Measurements from ENCODE around the gene CDK2AP2. TPM values are rescaled to one million over a fixed set of nuclear protein-coding genes. Genes with fewer than 3 reads are reported as not detected.

CDK2AP2 gene
- total RNA-seq, 1 experiment from 2014 or later, result 56.9 TPM

DNA sequence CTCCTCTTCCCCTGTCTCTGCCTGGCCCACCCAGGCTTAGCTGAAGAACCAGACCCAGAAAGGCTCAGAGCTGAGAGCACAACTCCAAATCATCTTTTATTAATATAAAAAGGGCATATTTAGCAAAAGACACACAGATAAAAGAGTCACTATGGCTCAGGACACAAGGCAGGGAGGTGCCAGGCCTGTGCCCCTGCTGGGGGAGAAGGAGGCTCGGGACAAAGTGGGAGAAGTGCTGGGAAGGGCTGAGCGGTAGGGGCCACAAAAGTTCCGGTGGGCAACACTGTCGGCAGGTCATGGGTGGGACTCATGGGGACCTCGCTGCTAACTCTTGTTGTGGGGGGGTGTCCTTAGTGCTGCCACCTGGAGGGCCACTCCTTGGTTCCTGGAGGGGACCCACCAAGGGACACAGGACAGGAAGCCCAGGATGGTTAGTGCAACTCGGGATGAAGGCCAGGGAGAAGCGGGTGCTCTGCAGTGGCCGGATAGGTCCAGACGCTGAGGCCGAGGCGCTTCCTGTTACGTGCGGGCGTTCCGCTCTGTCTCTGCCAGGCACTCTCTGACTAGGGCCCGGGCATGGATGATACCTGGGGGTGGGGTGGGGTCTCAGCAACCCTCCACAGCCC, 1.4 kb downstream of the CDK2AP2 start:
- in situ Hi-C loops (cut with HindIII; ENCODE audit: low pct_unique_long_range_greater_than_20kb, low sequenced_read_pairs), result no loop called here
- no peak for DNase-seq (ENCODE audit: low read depth)

DNA sequence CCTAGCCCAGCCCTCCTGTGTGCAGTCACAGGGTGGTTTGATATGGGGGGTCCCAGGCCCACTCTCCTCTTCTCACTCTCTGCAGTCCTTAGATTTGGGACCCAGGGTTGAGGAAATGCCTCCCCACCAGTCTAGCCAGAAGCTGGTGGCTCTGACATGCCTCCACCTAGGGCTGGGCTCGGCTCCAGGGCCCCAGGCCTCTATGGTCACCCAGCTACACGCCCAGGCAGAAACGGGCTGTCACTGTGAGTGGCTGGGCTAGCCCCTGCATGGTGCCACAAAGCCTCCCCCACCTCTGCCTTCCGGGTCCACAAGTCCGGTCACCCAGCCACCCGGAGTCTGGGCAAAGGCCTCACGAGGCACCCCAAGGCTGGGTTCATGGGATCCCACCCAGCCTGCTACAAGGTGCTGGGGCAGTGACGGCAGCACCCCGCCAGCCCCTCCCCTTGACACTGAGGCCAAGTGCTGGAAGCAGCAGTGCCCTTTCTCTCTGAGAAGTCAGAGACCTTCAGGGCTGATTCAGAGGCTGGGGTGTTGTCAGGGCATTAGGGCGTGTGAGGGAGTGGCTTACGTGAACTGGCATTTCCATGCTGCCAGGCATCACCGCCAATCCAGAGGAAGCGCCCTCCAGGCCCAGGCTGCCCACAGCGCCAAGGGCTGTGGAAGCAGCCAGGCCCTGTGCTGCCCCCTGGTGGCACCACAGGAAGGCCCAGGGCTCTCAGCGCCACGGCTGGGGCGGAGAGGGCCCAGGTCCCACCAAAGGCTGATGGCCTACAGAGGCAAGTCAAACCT, 2.2 kb downstream of the CDK2AP2 start:
- in situ Hi-C loops (cut with HindIII; ENCODE audit: low pct_unique_long_range_greater_than_20kb, low sequenced_read_pairs), result no loop called here
- peak; percentile 96 for DNase-seq (ENCODE audit: low read depth)

DNA sequence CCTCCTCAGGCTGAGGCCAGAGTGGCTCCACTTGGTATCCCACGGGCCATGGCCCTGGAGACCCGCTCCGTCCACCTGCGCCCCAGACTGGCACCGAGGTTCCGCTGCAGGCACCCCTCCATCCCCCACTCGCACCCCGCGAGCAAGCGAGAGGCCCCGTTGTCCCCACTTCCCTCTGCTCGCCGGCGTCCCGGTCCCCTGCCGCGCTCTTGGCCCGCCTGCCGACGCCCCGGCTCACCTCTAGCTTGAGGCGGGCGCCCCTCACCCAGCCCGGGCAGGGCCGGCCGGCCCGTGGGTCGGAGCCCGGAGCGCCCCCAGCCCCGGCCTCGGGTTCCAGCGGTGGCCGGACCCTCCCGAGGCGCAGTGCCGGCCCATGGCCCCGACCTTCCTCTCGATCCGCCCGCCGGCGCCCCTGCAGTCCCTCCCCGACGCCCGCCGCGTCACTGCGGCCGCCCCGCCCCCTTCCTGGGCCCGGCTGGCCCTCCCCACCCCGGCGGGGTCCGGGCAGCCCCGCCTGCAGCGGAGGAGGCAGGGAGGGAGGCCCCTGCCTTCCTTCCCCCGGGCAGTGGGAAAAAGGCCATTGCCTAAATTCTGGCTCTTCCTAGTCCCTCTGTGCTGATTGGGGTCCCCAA, 2.9 kb downstream of the CDK2AP2 start, which contains the start of gene PITPNM1:
Gene PITPNM1 (minus strand): TSS at position 414 of the 632 bp plus-strand sequence. CDS start 1,183 bp downstream, outside the sequence.
- DNase-seq (ENCODE audit: low read depth), result peak; percentile 58
- in situ Hi-C loops (cut with HindIII; ENCODE audit: low pct_unique_long_range_greater_than_20kb, low sequenced_read_pairs), result no loop called here

DNA sequence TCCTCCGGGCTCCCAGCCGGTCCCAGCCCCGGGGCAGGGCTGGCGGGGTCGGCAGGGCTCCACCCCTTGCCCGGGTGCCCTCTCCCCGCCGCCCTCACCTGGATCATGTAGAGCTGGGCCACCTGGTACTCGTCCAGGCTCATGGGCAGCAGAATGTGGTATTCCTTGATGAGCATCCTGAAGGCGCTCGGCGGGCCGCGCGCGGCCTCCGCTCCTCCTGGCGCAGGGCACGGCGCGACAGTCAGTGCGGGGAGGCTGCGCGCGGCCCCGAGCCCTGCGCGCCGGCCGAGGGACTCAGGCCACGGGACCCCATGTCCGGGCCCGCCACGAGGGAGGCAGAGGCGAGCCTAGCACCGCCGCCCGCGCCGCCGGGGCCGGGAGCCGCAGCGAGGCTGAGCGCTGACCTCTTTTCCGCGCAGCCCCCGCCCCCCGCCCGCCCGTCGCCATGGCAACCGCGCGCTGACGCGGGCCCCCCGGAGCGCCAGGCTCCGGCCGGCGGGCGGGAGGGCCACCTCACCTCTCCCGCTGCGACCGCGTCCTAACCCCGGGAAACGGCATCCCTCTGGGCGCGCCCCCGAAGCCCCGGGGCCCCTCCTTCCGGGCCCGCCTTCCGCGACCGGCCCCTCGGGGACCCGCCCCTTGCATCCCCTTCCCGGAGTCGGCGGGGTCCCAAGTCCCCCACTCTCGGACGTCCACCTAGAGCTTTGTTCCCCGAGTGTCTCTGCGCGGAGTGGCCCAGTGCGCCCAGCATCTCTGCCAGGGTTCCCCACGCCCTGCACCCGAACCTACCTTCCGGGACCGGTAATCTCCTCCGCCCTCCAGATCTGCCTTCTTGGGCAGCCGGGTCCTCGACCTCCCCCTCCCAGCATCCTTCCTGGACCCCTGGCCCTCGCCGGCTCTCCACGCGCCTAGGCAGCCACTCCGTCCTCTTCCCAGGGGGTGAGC, 3.7 kb downstream of the CDK2AP2 start:
- in situ Hi-C loops (cut with HindIII; ENCODE audit: low pct_unique_long_range_greater_than_20kb, low sequenced_read_pairs), result no loop called here
- peak; percentile 63 for DNase-seq (ENCODE audit: low read depth)

DNA sequence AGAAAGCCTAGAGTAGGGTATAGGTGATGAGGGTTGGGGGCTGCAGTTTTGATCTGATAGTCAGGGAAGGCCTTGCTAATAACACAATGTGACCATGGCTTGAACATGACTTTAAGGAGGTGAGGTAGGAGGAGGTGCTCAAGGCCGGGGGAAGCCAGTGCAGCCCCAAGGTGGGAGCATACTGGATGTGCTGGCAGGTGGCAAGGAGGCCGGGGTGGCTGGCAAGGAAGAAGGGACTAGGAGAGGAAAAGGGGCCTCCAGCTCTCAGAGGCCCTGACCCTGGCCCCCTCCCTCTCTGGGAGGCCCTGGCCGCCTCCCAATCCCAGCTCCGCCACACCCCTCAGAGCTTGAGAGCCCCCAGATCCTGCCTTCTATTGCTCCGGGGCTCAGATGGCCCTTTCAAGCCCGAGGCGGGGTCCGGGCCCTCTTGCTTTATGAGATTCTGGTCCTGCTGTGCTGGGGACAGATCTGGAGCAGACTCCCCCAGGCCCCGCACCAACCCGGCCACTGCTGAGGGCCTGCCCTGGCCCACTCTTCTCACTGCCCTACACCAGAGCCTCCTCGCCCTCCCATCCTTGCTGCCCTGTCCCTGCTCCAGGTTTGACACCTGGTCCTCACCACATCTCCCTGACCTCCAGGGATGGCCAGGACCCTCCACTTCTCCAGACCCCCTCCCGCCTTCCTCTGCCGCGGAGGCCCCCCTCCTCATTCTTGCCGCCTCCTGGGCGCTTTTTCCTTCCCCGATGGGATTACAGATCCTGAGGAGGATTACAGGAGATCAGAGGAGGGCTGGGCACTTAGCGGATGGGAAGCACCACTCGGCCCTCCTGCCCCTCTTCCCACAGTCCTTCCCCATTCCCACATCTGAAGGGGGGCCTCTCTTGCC, 4.6 kb downstream of the CDK2AP2 start:
- no peak for DNase-seq (ENCODE audit: low read depth)
- in situ Hi-C loops (cut with HindIII; ENCODE audit: low pct_unique_long_range_greater_than_20kb, low sequenced_read_pairs), result no loop called here

DNA sequence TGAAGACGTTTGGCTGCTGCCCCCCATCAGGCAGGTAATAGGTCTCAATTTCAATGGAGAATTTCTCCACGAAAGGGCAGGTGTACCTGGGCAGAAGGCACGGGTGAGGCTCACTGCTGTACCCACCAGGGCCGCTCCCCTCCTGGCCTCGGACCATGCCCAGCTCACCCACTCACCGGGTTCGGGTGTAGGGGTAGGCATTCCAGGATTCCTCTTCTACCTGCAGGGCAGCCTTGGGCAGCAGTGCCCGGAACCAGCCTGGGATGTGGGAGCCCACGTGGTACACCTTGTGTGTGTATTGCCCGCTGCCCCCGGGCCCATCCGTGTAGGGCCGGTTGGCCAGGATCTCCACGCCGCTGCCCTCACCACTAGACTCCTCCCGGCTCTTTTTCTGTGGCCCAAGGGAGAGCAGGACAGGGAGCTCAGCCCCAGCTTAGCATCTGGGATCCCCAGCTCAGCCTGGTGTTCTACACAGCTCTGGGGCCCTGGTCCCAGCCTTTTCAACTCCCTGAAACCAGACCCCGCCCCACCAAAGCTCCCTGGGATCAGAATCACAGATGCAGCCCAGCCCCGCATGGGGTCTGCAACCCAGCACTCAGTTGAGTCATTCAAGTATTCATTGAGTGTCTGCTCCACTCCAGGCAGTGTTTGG, 5.5 kb downstream of the CDK2AP2 start:
- in situ Hi-C loops (cut with HindIII; ENCODE audit: low pct_unique_long_range_greater_than_20kb, low sequenced_read_pairs), result no loop called here
- DNase-seq (ENCODE audit: low read depth), result no peak

DNA sequence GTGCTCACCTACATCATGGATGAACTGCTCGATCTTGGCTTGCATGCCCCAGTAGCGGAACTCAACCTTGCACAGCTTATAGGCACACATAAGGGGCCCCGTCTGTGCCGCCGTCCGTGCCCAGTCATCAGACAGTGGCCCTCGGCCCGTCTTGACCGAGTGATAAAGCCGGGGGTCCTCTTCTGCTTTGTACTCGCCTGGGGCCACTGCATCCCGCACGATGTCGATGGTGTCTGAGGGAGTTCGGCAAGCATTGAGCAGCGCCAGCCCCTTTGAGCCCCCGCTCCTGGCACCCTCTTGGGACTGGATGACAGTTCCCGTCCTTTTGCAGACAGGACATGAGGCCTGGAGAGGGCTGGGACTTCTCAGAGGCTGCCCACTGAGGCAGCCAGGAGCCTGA, 6.1 kb downstream of the CDK2AP2 start:
- in situ Hi-C loops (cut with HindIII; ENCODE audit: low pct_unique_long_range_greater_than_20kb, low sequenced_read_pairs), result no loop called here
- no peak for DNase-seq (ENCODE audit: low read depth)

DNA sequence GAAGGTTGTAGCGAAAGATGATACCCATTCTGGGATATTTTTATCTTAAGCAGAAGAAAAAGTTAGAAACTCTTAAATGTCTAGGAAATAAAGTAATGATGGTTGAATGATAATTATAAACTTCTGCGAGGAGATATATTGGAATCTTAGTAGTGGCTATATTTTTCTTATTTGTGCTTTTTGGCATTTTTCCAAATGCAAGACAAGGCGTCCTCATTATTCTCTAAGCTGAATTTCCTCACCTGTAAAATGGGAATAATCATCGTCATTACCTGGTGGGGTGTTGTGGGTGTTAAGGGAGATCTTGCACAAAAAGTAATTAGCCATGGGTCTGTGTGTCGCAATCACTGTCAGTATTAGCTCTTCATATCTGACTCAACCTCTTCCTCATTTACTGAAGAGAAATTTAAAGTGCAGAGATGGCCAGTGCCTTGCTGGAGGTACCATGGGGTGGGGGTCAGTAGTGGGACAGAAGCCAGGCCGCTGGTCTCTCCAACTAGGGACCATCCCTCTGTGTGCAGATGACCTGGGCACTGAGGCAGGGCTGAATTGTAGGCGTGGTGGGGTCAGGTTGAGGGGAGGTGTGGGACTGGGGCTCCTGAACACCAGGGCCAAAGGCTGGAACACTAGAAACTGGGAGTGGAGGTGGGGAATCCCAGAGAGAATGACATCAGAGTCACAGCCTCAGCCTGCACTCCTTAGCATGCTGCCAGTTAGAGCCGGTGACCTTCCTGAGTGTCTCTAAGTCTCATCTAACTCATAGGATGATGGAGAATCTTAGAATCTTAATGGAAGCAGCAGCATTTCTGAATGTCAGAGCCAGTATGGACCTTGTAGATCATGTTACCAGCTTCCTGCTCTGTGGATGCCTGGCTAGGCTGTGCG, 6.9 kb downstream of the CDK2AP2 start:
- no peak for DNase-seq (ENCODE audit: low read depth)
- in situ Hi-C loops (cut with HindIII; ENCODE audit: low pct_unique_long_range_greater_than_20kb, low sequenced_read_pairs), result no loop called here

DNA sequence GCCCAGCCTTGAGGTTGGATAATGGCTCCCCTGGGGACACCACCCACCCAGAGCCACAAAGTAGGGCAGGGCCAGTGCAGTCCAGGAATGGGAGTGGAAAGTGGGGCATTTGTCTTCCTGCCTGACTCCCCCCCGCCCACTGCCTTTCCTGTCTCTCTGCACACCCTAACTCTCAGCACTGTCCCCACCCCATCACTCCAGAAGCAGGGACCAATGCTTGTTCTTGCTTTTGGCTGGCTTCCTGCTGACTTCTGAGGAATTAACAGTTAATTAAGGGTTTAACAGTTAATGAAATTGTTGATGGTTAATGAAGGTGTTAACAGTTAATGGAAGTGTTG, 7.5 kb downstream of the CDK2AP2 start:
- in situ Hi-C loops (cut with HindIII; ENCODE audit: low pct_unique_long_range_greater_than_20kb, low sequenced_read_pairs), result no loop called here

DNA sequence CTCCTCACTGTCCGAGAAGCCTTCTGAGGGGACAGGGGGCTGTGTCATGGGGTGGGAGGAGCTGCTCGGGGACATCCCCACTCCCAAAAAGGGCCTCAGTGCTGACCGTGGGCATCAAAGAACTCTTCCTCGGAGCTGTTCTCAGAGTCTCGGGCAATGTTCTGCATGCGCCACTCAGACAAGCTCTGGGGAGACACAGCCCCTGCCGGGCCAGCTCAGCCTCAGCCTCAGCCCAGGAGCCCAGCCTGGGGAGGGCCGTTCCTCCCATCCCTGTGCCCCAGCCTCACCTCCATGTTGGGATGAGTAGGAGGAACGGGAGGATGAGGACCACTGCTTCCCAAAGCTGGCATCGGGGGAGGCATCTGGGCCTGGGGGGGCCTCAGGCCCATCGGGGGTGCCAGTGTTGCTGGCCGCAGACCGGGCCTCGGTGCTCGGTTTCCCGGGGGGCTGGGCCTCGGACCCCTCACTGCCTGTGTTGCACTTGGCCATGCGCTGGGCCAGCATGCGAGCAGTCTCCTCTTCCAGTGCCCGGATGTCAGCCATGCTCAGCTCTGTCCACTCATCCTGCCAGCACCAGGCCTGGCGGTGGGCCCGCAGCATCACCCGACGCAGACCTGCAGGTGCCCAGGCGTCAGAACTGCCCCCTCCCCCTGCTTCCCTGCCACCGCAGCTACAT, 8.0 kb downstream of the CDK2AP2 start:
- DNase-seq (ENCODE audit: low read depth), result no peak
- in situ Hi-C loops (cut with HindIII; ENCODE audit: low pct_unique_long_range_greater_than_20kb, low sequenced_read_pairs), result no loop called here

More for the DNA sequence above, 7.5 kb downstream of the CDK2AP2 start:
- no peak for DNase-seq (ENCODE audit: low read depth)

DNA sequence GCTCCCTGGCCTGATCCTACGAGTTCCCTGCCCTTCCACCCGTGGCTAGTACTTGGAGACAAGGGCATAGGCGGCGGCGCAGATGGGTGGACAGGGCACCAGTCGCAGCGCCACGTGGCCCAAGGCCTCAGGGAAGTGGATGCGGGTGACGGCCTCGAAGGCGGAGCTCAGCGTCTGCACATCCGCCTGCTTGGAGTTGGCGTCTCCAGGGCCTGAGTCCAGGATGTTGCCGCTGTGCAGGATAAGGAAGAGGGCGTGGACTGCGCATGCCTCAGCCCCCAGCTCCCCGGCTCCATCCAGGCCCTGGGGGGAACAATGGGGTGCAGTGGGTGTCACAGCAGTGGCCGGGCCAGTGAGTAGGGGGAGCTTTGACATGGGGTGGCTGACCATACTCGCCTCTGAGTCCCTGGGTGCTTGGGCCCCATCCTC, 9.4 kb downstream of the CDK2AP2 start:
- no peak for DNase-seq (ENCODE audit: low read depth)
- in situ Hi-C loops (cut with HindIII; ENCODE audit: low pct_unique_long_range_greater_than_20kb, low sequenced_read_pairs), result no loop called here

DNA sequence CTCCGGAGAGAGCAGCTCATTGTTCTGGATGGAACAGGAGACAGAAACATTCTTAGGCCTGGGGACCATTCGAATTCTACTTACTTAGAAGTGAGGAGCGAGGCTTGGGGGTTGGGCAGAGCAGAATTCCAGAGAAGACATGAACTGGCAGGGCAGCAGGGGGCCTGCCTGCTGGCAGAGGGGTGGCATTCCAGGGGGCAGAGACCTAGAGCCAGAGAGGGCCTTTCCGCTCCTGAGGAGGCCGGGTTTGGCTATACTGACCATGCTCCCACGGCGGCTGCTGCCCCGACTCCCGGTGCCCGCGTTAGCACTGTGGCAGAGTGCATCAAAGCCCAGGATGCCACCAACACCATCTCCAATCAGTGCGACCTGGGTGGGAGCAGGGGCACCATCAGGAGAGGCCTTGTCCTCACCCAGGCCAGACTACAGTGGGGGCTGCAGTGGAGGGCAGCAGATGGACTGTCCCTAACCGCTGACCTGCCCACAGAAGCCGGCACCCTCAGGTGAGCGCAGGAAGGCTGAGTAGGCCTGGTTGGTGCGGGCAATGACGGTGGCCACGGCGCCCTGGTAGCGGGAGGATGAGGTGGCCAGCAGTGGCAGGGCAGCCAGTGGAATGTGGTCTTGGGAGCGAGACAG, 10.2 kb downstream of the CDK2AP2 start:
- DNase-seq (ENCODE audit: low read depth), result no peak
- in situ Hi-C loops (cut with HindIII; ENCODE audit: low pct_unique_long_range_greater_than_20kb, low sequenced_read_pairs), result no loop called here

DNA sequence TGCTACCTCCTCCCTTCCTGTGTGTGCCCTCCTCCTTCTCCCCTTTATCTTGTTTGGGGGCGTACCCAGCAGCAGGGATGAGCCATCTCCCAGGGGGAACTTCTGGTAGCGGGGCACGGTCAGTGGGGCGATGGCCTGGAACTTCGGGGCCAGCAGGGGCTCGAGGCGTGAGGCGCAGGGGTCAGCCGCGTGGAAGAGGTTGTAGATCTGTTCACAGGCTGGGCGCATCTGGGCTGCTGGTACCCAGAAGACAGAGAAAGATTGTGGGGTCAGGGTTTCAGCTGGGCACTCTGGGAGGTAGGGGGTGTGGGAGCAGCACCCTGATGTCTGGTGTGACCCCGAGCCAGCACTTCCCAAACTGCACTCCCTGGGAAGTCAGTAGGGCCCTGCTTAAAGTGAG, 11.8 kb downstream of the CDK2AP2 start:
- in situ Hi-C loops (cut with HindIII; ENCODE audit: low pct_unique_long_range_greater_than_20kb, low sequenced_read_pairs), result no loop called here
- DNase-seq (ENCODE audit: low read depth), result no peak

DNA sequence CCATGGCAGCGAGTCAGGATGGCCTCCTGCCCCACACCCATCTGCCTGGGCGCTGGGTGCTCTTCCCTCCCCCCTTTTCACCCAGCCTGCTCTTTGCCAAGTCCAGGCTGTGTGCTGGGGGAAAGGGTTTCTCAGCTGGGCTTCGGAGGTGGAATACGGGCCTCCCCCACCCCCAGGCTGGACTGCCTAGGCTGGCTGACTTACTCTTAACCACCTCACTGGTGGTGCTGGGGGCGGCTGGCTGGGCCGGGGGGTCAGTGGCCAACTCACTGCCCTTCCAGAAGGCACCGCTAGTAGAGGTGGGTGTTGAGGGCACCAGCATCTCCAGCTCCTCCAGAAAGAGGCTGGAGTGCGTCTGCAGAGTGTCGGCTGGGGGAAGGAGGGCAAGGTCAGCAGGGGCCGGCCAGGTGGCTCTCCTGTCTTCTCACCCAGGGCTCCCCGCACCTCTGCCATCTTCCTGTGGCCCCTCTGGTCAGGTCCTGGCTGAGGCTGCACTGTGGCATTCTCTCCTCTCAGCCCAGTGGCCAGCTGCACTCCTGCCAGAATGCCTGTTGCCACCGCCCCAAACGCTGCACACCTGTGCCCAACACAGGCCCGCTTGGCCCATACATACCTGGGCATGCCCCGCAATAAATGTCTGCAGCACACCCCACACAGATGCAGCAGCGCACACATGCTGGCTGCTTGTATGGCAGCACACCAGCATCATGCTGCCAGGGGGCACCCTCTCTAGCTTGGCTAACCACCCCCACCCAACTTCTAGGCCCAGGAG, 12.5 kb downstream of the CDK2AP2 start:
- in situ Hi-C loops (cut with HindIII; ENCODE audit: low pct_unique_long_range_greater_than_20kb, low sequenced_read_pairs), result no loop called here
- DNase-seq (ENCODE audit: low read depth), result no peak

Data from Caki2 (cell line).